ENCODE data around the gene FAM222B.

FAM222B gene

GRCh38 chr17:28765038-28765437, 77.6 kb downstream of the FAM222B start:
- no peak for DNase-seq

DNA sequence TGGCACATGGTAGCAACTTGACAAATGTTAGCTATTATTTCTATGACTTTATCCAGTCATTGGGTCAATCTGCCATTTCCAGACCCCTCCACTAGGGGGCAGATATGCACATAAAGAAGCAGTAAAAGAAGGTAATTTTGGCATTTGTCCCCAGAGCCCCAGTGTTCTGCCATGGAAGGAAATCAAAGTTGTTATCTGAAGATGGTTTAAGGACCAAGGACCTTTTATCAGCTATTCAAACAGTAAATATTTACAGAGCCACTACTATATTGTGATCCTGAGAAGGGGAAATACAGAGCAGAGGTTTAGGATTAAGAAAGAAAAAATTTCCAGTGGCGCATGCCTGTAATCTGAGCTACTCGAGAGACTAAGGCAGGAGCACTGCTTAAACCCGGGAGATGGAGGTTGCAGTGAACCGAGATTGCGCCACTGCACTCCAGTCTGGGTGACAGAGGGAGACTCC, 78.8 kb downstream of the FAM222B start:
- DNase-seq = no peak

- no peak for DNase-seq
Measured at GRCh38 chr17:28763137-28763799, 79.3 kb downstream of the FAM222B start.

DNA sequence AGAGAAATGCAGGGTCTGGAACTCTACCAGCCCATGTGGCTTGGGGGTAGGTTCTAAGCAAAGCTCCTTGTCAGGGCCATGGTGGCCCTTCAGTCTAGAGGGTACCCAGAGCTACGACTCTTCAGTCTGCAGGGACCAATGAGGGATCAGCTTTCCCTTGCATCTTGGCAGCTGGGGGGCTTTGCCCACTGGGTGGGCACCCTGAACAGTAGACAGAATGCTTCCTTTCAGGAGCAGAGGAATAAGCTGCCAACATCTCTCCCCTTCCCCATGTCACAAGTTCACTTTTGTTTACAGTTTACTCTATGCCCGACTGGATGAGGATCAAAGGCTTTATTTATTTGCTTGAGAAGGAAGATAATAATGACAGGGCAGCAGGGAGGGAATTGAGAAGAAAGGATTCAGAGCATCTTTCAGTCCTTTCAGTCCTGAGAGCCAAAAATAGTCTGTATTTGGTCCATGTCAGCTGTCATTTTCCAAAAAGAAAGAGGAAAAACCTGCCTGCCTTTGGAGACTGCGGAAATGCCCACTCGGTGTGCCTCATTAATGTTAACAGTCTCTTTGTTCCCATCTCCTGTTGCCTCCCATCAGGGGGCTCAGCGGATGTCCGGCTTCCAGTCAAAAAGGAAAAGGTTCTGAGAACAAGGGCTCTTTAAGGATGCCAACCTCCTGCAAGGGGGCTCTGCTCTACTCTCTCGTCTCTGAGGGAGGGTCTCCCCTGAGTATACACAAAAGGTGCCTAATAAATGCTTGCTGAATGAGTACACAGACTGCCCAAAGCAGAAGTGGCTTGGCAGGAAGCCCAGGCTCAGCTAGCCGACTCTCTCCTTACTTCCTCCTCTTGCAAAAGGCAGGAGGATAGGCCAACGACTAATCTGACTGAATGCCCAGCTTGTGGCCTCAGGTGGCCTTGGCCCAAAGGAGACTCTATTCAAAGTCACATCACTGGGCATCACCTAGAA, 81.7 kb downstream of the FAM222B start:
- DNase-seq = no peak

GRCh38 chr17:28759256-28759865, 83.2 kb downstream of the FAM222B start:
- no peak for DNase-seq

- DNase-seq = no peak
Measured at GRCh38 chr17:28758411-28759121, 84.0 kb downstream of the FAM222B start.

- DNase-seq = no peak
Measured at GRCh38 chr17:28756049-28756804, 86.4 kb downstream of the FAM222B start.

GRCh38 chr17:28755486-28755885, 87.1 kb downstream of the FAM222B start:
- DNase-seq = no peak

GRCh38 chr17:28751600-28752366, 90.8 kb downstream of the FAM222B start:
- DNase-seq = no peak

- peak; percentile 45 for DNase-seq
Measured at GRCh38 chr17:28750178-28751047, 92.2 kb downstream of the FAM222B start.

DNA sequence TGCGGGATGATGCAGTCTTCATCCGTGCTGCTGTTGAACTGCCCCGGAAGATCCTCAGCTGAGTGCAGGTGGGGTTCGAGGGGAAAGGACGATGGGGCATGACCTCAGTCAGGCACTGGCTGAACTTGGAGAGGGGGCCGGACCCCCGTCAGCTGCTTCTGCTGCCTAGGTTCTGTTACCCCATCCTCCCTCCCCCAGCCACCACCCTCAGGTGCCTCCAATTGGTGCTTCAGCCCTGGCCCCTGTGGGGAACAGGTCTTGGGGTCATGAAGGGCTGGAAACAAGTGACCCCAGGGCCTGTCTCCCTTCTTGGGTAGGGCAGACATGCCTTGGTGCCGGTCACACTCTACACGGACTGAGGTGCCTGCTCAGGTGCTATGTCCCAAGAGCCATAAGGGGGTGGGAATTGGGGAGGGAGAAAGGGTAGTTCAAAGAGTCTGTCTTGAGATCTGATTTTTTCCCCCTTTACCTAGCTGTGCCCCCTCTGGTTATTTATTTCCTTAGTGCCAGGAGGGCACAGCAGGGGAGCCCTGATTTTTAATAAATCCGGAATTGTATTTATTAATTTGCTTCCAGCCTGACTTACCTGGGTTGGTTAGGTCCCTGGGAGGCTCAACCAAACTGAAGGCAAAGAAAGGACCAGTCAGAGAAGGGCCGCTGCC, 92.9 kb downstream of the FAM222B start:
- no peak for DNase-seq

DNA sequence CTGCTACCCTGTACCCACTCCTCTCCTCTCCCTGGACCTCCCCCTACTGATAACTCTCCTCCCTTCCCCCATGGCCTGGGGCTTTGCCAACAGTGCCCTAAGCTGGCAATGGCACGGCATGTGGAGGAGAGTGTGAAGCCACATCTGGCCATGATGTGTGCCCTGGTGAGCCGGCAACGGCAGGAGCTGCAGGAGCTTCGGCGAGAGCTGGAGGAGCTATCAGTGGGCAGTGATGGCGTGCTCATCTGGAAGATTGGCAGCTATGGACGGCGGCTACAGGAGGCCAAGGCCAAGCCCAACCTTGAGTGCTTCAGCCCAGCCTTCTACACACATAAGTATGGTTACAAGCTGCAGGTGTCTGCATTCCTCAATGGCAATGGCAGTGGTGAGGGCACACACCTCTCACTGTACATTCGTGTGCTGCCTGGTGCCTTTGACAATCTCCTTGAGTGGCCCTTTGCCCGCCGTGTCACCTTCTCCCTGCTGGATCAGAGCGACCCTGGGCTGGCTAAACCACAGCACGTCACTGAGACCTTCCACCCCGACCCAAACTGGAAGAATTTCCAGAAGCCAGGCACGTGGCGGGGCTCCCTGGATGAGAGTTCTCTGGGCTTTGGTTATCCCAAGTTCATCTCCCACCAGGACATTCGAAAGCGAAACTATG, 93.6 kb downstream of the FAM222B start:
- no peak for DNase-seq

GRCh38 chr17:28747801-28748750, 94.5 kb downstream of the FAM222B start:
- DNase-seq = no peak

GRCh38 chr17:28747051-28747691, 95.4 kb downstream of the FAM222B start:
- no peak for DNase-seq

GRCh38 chr17:28746611-28747050, 96.0 kb downstream of the FAM222B start:
- DNase-seq = no peak

- DNase-seq = no peak
Measured at GRCh38 chr17:28745786-28746411, 96.7 kb downstream of the FAM222B start.
